ENCODE results near the gene EPRS1. TPM values are rescaled to one million over a fixed set of nuclear protein-coding genes. Genes with fewer than 3 reads are reported as not detected.

The EPRS1 gene
- polyA plus RNA-seq, 1 donor from 2014 or later: 51.6 TPM

DNA sequence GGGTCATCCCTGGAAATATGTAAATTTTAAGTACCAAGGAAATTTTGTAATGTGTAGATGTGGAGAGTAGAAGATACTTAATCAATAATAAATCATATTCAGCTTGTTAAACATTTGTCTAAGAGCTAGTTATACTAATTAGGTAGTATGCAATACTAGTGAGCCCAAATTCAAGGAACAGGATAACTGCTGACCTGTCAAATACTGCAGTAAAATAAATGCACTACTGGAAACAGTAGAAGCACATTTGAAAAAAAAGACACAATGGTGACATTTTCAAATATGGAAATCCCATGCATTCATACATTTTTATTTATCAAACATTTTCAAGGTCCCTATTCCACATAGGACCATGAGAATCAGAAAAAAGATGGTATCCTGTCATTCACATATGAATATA is 27.2 kb downstream of the EPRS1 start:
- H3K4me3 ChIP-seq (ENCODE audit: low read length): no peak overlapping the region
- no peaks in the 10 kb centered on the region for H3F3A ChIP-seq (ENCODE audit: insufficient read depth, low read length, poor library complexity, severe bottlenecking)
- no peaks in the 10 kb centered on the region for H3K9me3 ChIP-seq (ENCODE audit: low read length)
- H4K20me1 ChIP-seq (ENCODE audit: insufficient read depth): no peaks in the 10 kb centered on the region
- no peak overlapping the region for H3K27ac ChIP-seq (ENCODE audit: low read length)
- no peak overlapping the region for H2AFZ ChIP-seq (ENCODE audit: low read depth, low read length)
- no peaks in the 10 kb centered on the region for H3K27me3 ChIP-seq (ENCODE audit: insufficient read depth, low read depth, low read length)
- H3K79me2 ChIP-seq (replicated peaks; ENCODE audit: insufficient read depth, low read length): no peaks in the 10 kb centered on the region
- TF ChIP-seq TAF1 (IDR thresholded peaks at IDR 0.05; ENCODE audit: low read depth): no peak
- TF ChIP-seq EP300 (conservative IDR thresholded peaks at IDR 0.05; ENCODE audit: poor library complexity, severe bottlenecking): no peak
- no peak for TF ChIP-seq POLR2AphosphoS5 (IDR thresholded peaks at IDR 0.05)
- no peak for TF ChIP-seq SMC3 (conservative IDR thresholded peaks at IDR 0.05; ENCODE audit: poor library complexity)
- TF ChIP-seq, protein P1, sequence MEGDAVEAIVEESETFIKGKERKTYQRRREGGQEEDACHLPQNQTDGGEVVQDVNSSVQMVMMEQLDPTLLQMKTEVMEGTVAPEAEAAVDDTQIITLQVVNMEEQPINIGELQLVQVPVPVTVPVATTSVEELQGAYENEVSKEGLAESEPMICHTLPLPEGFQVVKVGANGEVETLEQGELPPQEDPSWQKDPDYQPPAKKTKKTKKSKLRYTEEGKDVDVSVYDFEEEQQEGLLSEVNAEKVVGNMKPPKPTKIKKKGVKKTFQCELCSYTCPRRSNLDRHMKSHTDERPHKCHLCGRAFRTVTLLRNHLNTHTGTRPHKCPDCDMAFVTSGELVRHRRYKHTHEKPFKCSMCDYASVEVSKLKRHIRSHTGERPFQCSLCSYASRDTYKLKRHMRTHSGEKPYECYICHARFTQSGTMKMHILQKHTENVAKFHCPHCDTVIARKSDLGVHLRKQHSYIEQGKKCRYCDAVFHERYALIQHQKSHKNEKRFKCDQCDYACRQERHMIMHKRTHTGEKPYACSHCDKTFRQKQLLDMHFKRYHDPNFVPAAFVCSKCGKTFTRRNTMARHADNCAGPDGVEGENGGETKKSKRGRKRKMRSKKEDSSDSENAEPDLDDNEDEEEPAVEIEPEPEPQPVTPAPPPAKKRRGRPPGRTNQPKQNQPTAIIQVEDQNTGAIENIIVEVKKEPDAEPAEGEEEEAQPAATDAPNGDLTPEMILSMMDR (IDR thresholded peaks at IDR 0.05; ENCODE audit: poor library complexity, severe bottlenecking): no peak
- TF ChIP-seq EZH2 (IDR thresholded peaks at IDR 0.05; ENCODE audit: borderline replicate concordance, insufficient read depth, low read length, poor library complexity, severe bottlenecking): no peak
- TF ChIP-seq, protein P2, sequence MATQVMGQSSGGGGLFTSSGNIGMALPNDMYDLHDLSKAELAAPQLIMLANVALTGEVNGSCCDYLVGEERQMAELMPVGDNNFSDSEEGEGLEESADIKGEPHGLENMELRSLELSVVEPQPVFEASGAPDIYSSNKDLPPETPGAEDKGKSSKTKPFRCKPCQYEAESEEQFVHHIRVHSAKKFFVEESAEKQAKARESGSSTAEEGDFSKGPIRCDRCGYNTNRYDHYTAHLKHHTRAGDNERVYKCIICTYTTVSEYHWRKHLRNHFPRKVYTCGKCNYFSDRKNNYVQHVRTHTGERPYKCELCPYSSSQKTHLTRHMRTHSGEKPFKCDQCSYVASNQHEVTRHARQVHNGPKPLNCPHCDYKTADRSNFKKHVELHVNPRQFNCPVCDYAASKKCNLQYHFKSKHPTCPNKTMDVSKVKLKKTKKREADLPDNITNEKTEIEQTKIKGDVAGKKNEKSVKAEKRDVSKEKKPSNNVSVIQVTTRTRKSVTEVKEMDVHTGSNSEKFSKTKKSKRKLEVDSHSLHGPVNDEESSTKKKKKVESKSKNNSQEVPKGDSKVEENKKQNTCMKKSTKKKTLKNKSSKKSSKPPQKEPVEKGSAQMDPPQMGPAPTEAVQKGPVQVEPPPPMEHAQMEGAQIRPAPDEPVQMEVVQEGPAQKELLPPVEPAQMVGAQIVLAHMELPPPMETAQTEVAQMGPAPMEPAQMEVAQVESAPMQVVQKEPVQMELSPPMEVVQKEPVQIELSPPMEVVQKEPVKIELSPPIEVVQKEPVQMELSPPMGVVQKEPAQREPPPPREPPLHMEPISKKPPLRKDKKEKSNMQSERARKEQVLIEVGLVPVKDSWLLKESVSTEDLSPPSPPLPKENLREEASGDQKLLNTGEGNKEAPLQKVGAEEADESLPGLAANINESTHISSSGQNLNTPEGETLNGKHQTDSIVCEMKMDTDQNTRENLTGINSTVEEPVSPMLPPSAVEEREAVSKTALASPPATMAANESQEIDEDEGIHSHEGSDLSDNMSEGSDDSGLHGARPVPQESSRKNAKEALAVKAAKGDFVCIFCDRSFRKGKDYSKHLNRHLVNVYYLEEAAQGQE (IDR thresholded peaks at IDR 0.05; ENCODE audit: borderline replicate concordance): no peak
- TF ChIP-seq MXI1 (conservative IDR thresholded peaks at IDR 0.05; ENCODE audit: poor library complexity, severe bottlenecking): no peak
- TF ChIP-seq RAD21 (conservative IDR thresholded peaks at IDR 0.05): no peak
- no peaks in the 10 kb centered on the region for H3K9me2 ChIP-seq (ENCODE audit: insufficient read depth, low read length)
- H3K4me2 ChIP-seq (ENCODE audit: low read length): no peak overlapping the region
- H3K36me3 ChIP-seq (ENCODE audit: insufficient read depth, low read length): peaks cover 5% of the 10 kb centered on the region
- no peak overlapping the region for H3K9ac ChIP-seq (ENCODE audit: low read length)

DNA sequence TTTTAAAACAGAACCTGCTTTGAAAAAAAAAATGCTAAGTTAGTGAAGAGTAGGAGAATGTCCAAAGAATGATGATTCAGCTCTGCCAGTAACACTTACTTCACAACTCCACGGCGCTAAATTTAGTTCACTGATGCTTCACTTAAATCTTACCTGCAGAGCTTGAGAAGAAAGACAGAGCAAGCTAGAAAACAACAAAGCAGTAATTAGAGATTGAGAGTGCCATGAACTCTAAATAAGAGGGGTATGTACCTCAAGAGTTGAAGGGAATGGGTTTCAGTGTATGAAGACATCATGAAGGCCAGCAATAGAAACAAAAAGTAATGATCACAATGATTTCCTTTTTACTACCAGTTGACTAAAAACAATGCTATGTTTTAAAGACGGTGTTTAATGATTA is 32.8 kb downstream of the EPRS1 start:
- TF ChIP-seq RAD21 (conservative IDR thresholded peaks at IDR 0.05): no peak
- no peak for TF ChIP-seq EP300 (conservative IDR thresholded peaks at IDR 0.05; ENCODE audit: poor library complexity, severe bottlenecking)
- TF ChIP-seq, protein P1 (IDR thresholded peaks at IDR 0.05; ENCODE audit: poor library complexity, severe bottlenecking): no peak
- no peak for TF ChIP-seq MXI1 (conservative IDR thresholded peaks at IDR 0.05; ENCODE audit: poor library complexity, severe bottlenecking)
- TF ChIP-seq POLR2AphosphoS5 (IDR thresholded peaks at IDR 0.05): no peak
- TF ChIP-seq TAF1 (IDR thresholded peaks at IDR 0.05; ENCODE audit: low read depth): no peak
- TF ChIP-seq, protein P2 (IDR thresholded peaks at IDR 0.05; ENCODE audit: borderline replicate concordance): no peak
- no peak for TF ChIP-seq SMC3 (conservative IDR thresholded peaks at IDR 0.05; ENCODE audit: poor library complexity)
- no peak for TF ChIP-seq EZH2 (IDR thresholded peaks at IDR 0.05; ENCODE audit: borderline replicate concordance, insufficient read depth, low read length, poor library complexity, severe bottlenecking)
- Histone ChIP-seq H3K27ac (ENCODE audit: low read length) (no peak overlapping the region), H2AFZ (ENCODE audit: low read depth, low read length) (no peak overlapping the region), H3K27me3 (ENCODE audit: insufficient read depth, low read depth, low read length) (no peaks in the 10 kb centered on the region), H3K36me3 (ENCODE audit: insufficient read depth, low read length) (peaks cover 4% of the 10 kb centered on the region), H3K9ac (ENCODE audit: low read length) (no peak overlapping the region), H3K4me2 (ENCODE audit: low read length) (no peak overlapping the region), H4K20me1 (ENCODE audit: insufficient read depth) (no peaks in the 10 kb centered on the region), H3K4me3 (ENCODE audit: low read length) (no peak overlapping the region), H3K9me3 (ENCODE audit: low read length) (no peaks in the 10 kb centered on the region), H3K79me2 (replicated peaks; ENCODE audit: insufficient read depth, low read length) (no peaks in the 10 kb centered on the region), H3K9me2 (ENCODE audit: insufficient read depth, low read length) (no peaks in the 10 kb centered on the region), H3F3A (ENCODE audit: insufficient read depth, low read length, poor library complexity, severe bottlenecking) (no peaks in the 10 kb centered on the region)

Measured in neural cell (in vitro differentiated cells).